Activated T-cell treated with anti-CD3 and anti-CD28 coated beads, Interleukin-2, amount 50 U/mL, for 24 hours (primary cell): ENCODE data around the gene MEIS2.

Experiments
- DNase-seq: peaks from one replicate; pipeline ENCODE4 v3.0.0-alpha.2; 2020
- H3K27ac Mint-ChIP-seq: 2 replicates; pipeline ENCODE4 v1.8.0; 2020; ENCODE audit warnings: mild to moderate bottlenecking, mixed read lengths
- H3K27me3 Mint-ChIP-seq: 2 replicates; pipeline ENCODE4 v1.8.0; 2020; ENCODE audit warnings: mixed read lengths
- H3K36me3 Mint-ChIP-seq: 2 replicates; pipeline ENCODE4 v1.8.0; 2020; ENCODE audit warnings: low read depth, mixed read lengths
- H3K4me1 Mint-ChIP-seq: 2 replicates; pipeline ENCODE4 v1.8.0; 2020; ENCODE audit warnings: low read depth, mixed read lengths
- H3K4me3 Mint-ChIP-seq: 2 replicates; pipeline ENCODE4 v1.8.0; 2020; ENCODE audit warnings: mild to moderate bottlenecking, moderate library complexity, mixed read lengths
- H3K9me3 Mint-ChIP-seq: 2 replicates; pipeline ENCODE4 v1.8.0; 2020; ENCODE audit warnings: mixed read lengths

Gene MEIS2

GRCh38 chr15:37081983-37082382 is 18.4 kb downstream of the MEIS2 start:
- Mint-ChIP-seq H3K27me3 (peaks cover 14% of the 10 kb centered on the region), H3K4me3 (no peak overlapping the region), H3K9me3 (no peaks in the 10 kb centered on the region), H3K4me1 (no peaks in the 10 kb centered on the region), H3K36me3 (no peaks in the 10 kb centered on the region), H3K27ac (no peak overlapping the region)
- no peak for DNase-seq

GRCh38 chr15:37080261-37080921 is 20.0 kb downstream of the MEIS2 start:
- no peaks in the 10 kb centered on the region for H3K9me3 Mint-ChIP-seq
- H3K36me3 Mint-ChIP-seq: no peaks in the 10 kb centered on the region
- no peak overlapping the region for H3K27ac Mint-ChIP-seq
- peaks cover 17% of the 10 kb centered on the region for H3K27me3 Mint-ChIP-seq
- DNase-seq: no peak
- no peak overlapping the region for H3K4me3 Mint-ChIP-seq
- H3K4me1 Mint-ChIP-seq: no peaks in the 10 kb centered on the region

GRCh38 chr15:37079726-37080125 is 20.6 kb downstream of the MEIS2 start:
- Mint-ChIP-seq H3K36me3 (no peaks in the 10 kb centered on the region), H3K27me3 (peaks cover 18% of the 10 kb centered on the region), H3K4me3 (no peak overlapping the region), H3K27ac (no peak overlapping the region), H3K9me3 (no peaks in the 10 kb centered on the region), H3K4me1 (no peaks in the 10 kb centered on the region)
- no peak for DNase-seq

GRCh38 chr15:37078566-37078965 is 21.8 kb downstream of the MEIS2 start:
- H3K4me3 Mint-ChIP-seq: no peak overlapping the region
- H3K27ac Mint-ChIP-seq: no peak overlapping the region
- H3K27me3 Mint-ChIP-seq: peaks cover 18% of the 10 kb centered on the region
- H3K36me3 Mint-ChIP-seq: no peaks in the 10 kb centered on the region
- H3K4me1 Mint-ChIP-seq: no peaks in the 10 kb centered on the region
- no peak for DNase-seq
- no peaks in the 10 kb centered on the region for H3K9me3 Mint-ChIP-seq

- no peak for DNase-seq
- Mint-ChIP-seq H3K36me3 (no peaks in the 10 kb centered on the region), H3K9me3 (no peaks in the 10 kb centered on the region), H3K4me1 (no peaks in the 10 kb centered on the region), H3K4me3 (no peak overlapping the region), H3K27me3 (peaks cover 18% of the 10 kb centered on the region), H3K27ac (no peak overlapping the region)
Measured at GRCh38 chr15:37077623-37078351, 22.6 kb downstream of the MEIS2 start.

GRCh38 chr15:37076543-37076942 is 23.8 kb downstream of the MEIS2 start:
- no peak overlapping the region for H3K27ac Mint-ChIP-seq
- no peaks in the 10 kb centered on the region for H3K4me1 Mint-ChIP-seq
- no peak for DNase-seq

GRCh38 chr15:37075777-37076176 is 24.6 kb downstream of the MEIS2 start:
- Mint-ChIP-seq H3K9me3 (no peaks in the 10 kb centered on the region), H3K4me1 (no peaks in the 10 kb centered on the region), H3K36me3 (no peaks in the 10 kb centered on the region), H3K27me3 (peaks cover 18% of the 10 kb centered on the region), H3K4me3 (no peak overlapping the region), H3K27ac (no peak overlapping the region)
- no peak for DNase-seq

More at GRCh38 chr15:37076543-37076942, 23.8 kb downstream of the MEIS2 start:
- Mint-ChIP-seq H3K9me3 (no peaks in the 10 kb centered on the region), H3K36me3 (no peaks in the 10 kb centered on the region), H3K27me3 (peaks cover 18% of the 10 kb centered on the region), H3K4me3 (no peak overlapping the region)

GRCh38 chr15:37072181-37072580 is 28.2 kb downstream of the MEIS2 start:
- Mint-ChIP-seq H3K4me3 (no peak overlapping the region), H3K27ac (no peak overlapping the region), H3K9me3 (no peaks in the 10 kb centered on the region), H3K4me1 (no peaks in the 10 kb centered on the region), H3K27me3 (peaks cover 8% of the 10 kb centered on the region), H3K36me3 (no peaks in the 10 kb centered on the region)
- DNase-seq: no peak

GRCh38 chr15:37071134-37071533 is 29.2 kb downstream of the MEIS2 start:
- H3K36me3 Mint-ChIP-seq: no peaks in the 10 kb centered on the region
- no peaks in the 10 kb centered on the region for H3K4me1 Mint-ChIP-seq
- H3K4me3 Mint-ChIP-seq: no peak overlapping the region

GRCh38 chr15:37070686-37071085 is 29.7 kb downstream of the MEIS2 start:
- peaks cover 7% of the 10 kb centered on the region for H3K27me3 Mint-ChIP-seq
- H3K9me3 Mint-ChIP-seq: no peaks in the 10 kb centered on the region
- H3K4me3 Mint-ChIP-seq: no peak overlapping the region
- no peaks in the 10 kb centered on the region for H3K36me3 Mint-ChIP-seq
- H3K27ac Mint-ChIP-seq: no peak overlapping the region
- no peak for DNase-seq
- no peaks in the 10 kb centered on the region for H3K4me1 Mint-ChIP-seq

More at GRCh38 chr15:37071134-37071533, 29.2 kb downstream of the MEIS2 start:
- Mint-ChIP-seq H3K27ac (no peak overlapping the region), H3K9me3 (no peaks in the 10 kb centered on the region), H3K27me3 (peaks cover 8% of the 10 kb centered on the region)
- no peak for DNase-seq

- Mint-ChIP-seq H3K27me3 (no peaks in the 10 kb centered on the region), H3K4me1 (no peaks in the 10 kb centered on the region), H3K36me3 (no peaks in the 10 kb centered on the region), H3K27ac (no peak overlapping the region), H3K4me3 (no peak overlapping the region), H3K9me3 (no peaks in the 10 kb centered on the region)
- DNase-seq: no peak
Measured at GRCh38 chr15:37061996-37062395, 38.4 kb downstream of the MEIS2 start.

- no peak overlapping the region for H3K27ac Mint-ChIP-seq
- H3K4me1 Mint-ChIP-seq: no peaks in the 10 kb centered on the region
- H3K9me3 Mint-ChIP-seq: no peaks in the 10 kb centered on the region
- no peak overlapping the region for H3K4me3 Mint-ChIP-seq
- DNase-seq: no peak
- no peaks in the 10 kb centered on the region for H3K36me3 Mint-ChIP-seq
- no peaks in the 10 kb centered on the region for H3K27me3 Mint-ChIP-seq
Measured at GRCh38 chr15:37059086-37059485, 41.3 kb downstream of the MEIS2 start.

GRCh38 chr15:37058316-37058985 is 41.9 kb downstream of the MEIS2 start:
- Mint-ChIP-seq H3K27me3 (no peaks in the 10 kb centered on the region), H3K36me3 (no peaks in the 10 kb centered on the region), H3K4me1 (no peaks in the 10 kb centered on the region), H3K4me3 (no peak overlapping the region), H3K27ac (no peak overlapping the region), H3K9me3 (no peaks in the 10 kb centered on the region)
- no peak for DNase-seq

GRCh38 chr15:37057831-37058230 is 42.5 kb downstream of the MEIS2 start:
- no peak overlapping the region for H3K4me3 Mint-ChIP-seq
- no peaks in the 10 kb centered on the region for H3K9me3 Mint-ChIP-seq
- DNase-seq: no peak
- no peaks in the 10 kb centered on the region for H3K4me1 Mint-ChIP-seq
- no peaks in the 10 kb centered on the region for H3K36me3 Mint-ChIP-seq
- no peak overlapping the region for H3K27ac Mint-ChIP-seq
- no peaks in the 10 kb centered on the region for H3K27me3 Mint-ChIP-seq

- Mint-ChIP-seq H3K27ac (no peak overlapping the region), H3K4me3 (no peak overlapping the region), H3K9me3 (no peaks in the 10 kb centered on the region), H3K27me3 (no peaks in the 10 kb centered on the region), H3K4me1 (no peaks in the 10 kb centered on the region), H3K36me3 (no peaks in the 10 kb centered on the region)
- no peak for DNase-seq
Measured at GRCh38 chr15:37057256-37057655, 43.1 kb downstream of the MEIS2 start.
